A549 (cell line): ENCODE results near the gene ZFHX3. TPM values are rescaled to one million over a fixed set of nuclear protein-coding genes. Genes with fewer than 3 reads are reported as not detected.

Experiments used
- ATAC-seq, 2 experiments: fragments of 200-7000 bp in 1 of 2; fragments of >200 bp in 1 of 2; cut with Nextera tagmentation in 1 of 2; cut with Tn5 transposase in 1 of 2; 3 replicates each; pipeline versions ENCODE4 v1.8.0 to v1.9.1; 2018 to 2020; ENCODE audit warnings: mild to moderate bottlenecking in 1 of 2, moderate library complexity in 1 of 2
- CTCF ChIA-PET: fragments of 300-600 bp; sonication (Branson Sonifier 250); formaldehyde crosslinking; extraction: SDS; loops from one replicate; lab custom pipeline; 2021; ENCODE audit warnings: antibody characterized with exemption, inconsistent platforms; lab: Yijun Ruan, JAX
- POLR2A ChIA-PET: fragments of 350-600 bp; formaldehyde crosslinking; extraction: SDS; loops from one replicate; lab custom pipeline; 2021; ENCODE audit warnings: antibody characterized with exemption, inconsistent platforms; lab: Yijun Ruan, JAX
- DNase-seq, 2 experiments: peaks; one replicate each; pipeline versions ENCODE4 v3.0.0 to v3.0.0-alpha.2; 2011 to 2016; ENCODE audit warnings: low read depth in 1 of 2, low spot score in 1 of 2
- FAIRE-seq: peaks from 2 replicates; lab custom pipeline; 2011; peaks lifted over from hg19 to GRCh38; lab: Jason Lieb, UNC
- H3K27ac ChIP-seq, 2 experiments: fragments of >200 bp; sonication (Bioruptor Twin); formaldehyde crosslinking; 3 replicates each; pipeline ENCODE4 v1.5.1; 2016 to 2017
- H3K4me1 ChIP-seq: fragments of >200 bp; sonication (Bioruptor Twin); formaldehyde crosslinking; 3 replicates; pipeline ENCODE4 v1.6.1; 2016
- H3K4me2 ChIP-seq: fragments of >200 bp; sonication (Bioruptor Twin); formaldehyde crosslinking; 3 replicates; pipeline ENCODE4 v1.6.1; 2016
- H3K4me3 ChIP-seq: fragments of >200 bp; sonication (Bioruptor Twin); formaldehyde crosslinking; 3 replicates; pipeline ENCODE4 v1.5.1; 2016
- H3K9me3 ChIP-seq: fragments of >200 bp; sonication (Bioruptor Twin); formaldehyde crosslinking; 3 replicates; pipeline ENCODE4 v1.6.1; 2016
- ATOH8 ChIP-seq: fragments of 250-450 bp; sonication (Bioruptor Pico); IDR thresholded peaks from 2 replicates; pipeline ENCODE4 v1.5.0; 2020; ENCODE audit warnings: low read depth, mild to moderate bottlenecking, moderate library complexity
- BHLHE40 ChIP-seq: IDR thresholded peaks from 2 replicates; pipeline ENCODE4 v1.6.1; 2012; ENCODE audit warnings: low read depth, low read length, inconsistent platforms
- EHMT2 ChIP-seq: fragments of 200-600 bp; sonication (generic); IDR thresholded peaks from 2 replicates; pipeline ENCODE4 v1.6.1; 2016; ENCODE audit warnings: antibody characterized with exemption, low read depth, mild to moderate bottlenecking, moderate library complexity
- FOSB ChIP-seq: fragments of 250-450 bp; sonication (Bioruptor Pico); IDR thresholded peaks from 2 replicates; pipeline ENCODE4 v1.5.0; 2020; ENCODE audit warnings: mild to moderate bottlenecking, moderate library complexity
- HEYL ChIP-seq: fragments of 250-450 bp; sonication (Bioruptor Pico); IDR thresholded peaks from 2 replicates; pipeline ENCODE4 v1.8.0; 2021; ENCODE audit warnings: mild to moderate bottlenecking, moderate library complexity
- HOXA7 ChIP-seq: fragments of 250-450 bp; sonication (Bioruptor Pico); IDR thresholded peaks from 2 replicates; pipeline ENCODE4 v1.5.0; 2020; ENCODE audit warnings: mild to moderate bottlenecking, moderate library complexity
- KDM1A ChIP-seq: fragments of 200-600 bp; sonication (generic); IDR thresholded peaks from 2 replicates; pipeline ENCODE4 v1.6.1; 2016; ENCODE audit warnings: low read depth, mild to moderate bottlenecking
- MAFK ChIP-seq: fragments of 450-650 bp; IDR thresholded peaks from 2 replicates; pipeline ENCODE4 v1.6.1; 2014; ENCODE audit not compliant: partially characterized antibody
- MAX ChIP-seq: IDR thresholded peaks from 2 replicates; pipeline ENCODE4 v1.6.1; 2012
- MAZ ChIP-seq: fragments of 150-350 bp; IDR thresholded peaks from 2 replicates; pipeline ENCODE4 v1.6.1; 2014; ENCODE audit warnings: antibody characterized with exemption, low read depth, low read length, borderline replicate concordance
- NFE2L2 ChIP-seq: fragments of 150-350 bp; conservative IDR thresholded peaks from 2 replicates; pipeline ENCODE4 v1.6.1; 2014; ENCODE audit warnings: low read length
- NR3C1 ChIP-seq: fragments of >200 bp; sonication (Bioruptor Twin); formaldehyde crosslinking; IDR thresholded peaks from 3 replicates; pipeline ENCODE4 v1.6.1; 2017
- RAD21 ChIP-seq, 2 experiments: fragments of >200 bp in 1 of 2; sonication (Bioruptor Twin) in 1 of 2; formaldehyde crosslinking in 1 of 2; IDR thresholded peaks in 1 of 2; conservative IDR thresholded peaks in 1 of 2; 2 replicates in 1 of 2; 3 replicates in 1 of 2; pipeline ENCODE4 v1.6.1; 2012 to 2018; ENCODE audit warnings: inconsistent platforms in 1 of 2
- RARB ChIP-seq: fragments of 250-450 bp; sonication (Bioruptor Pico); IDR thresholded peaks from 2 replicates; pipeline ENCODE4 v1.8.0; 2021; ENCODE audit warnings: mild to moderate bottlenecking, moderate library complexity
- RCOR1 ChIP-seq: fragments of 150-350 bp; IDR thresholded peaks from 2 replicates; pipeline ENCODE4 v1.6.1; 2014; ENCODE audit warnings: antibody characterized with exemption, low read length, low read depth
- REST ChIP-seq: fragments of 200-600 bp; sonication (generic); IDR thresholded peaks from 2 replicates; pipeline ENCODE4 v1.6.1; 2016; ENCODE audit warnings: antibody characterized with exemption, mild to moderate bottlenecking, moderate library complexity
- SMC3 ChIP-seq: fragments of >200 bp; sonication (Bioruptor Twin); formaldehyde crosslinking; IDR thresholded peaks from 3 replicates; pipeline ENCODE4 v1.6.1; 2018; ENCODE audit warnings: inconsistent platforms
- SREBF2 ChIP-seq: fragments of 450-650 bp; IDR thresholded peaks from 2 replicates; pipeline ENCODE4 v1.6.1; 2014; ENCODE audit warnings: mild to moderate bottlenecking, moderate library complexity
- USF2 ChIP-seq: fragments of 450-650 bp; IDR thresholded peaks from 2 replicates; pipeline ENCODE4 v1.6.1; 2014; ENCODE audit warnings: antibody characterized with exemption
- ZSCAN20 ChIP-seq: fragments of 250-450 bp; sonication (Bioruptor Pico); IDR thresholded peaks from 2 replicates; pipeline ENCODE4 v1.8.0; 2022; ENCODE audit warnings: mild to moderate bottlenecking, moderate library complexity
- WGBS: methylation state at CpG from one replicate; pipeline ENCODE4 v1.1.6; 2017; ENCODE audit errors: missing lambda C conversion rate; 5-methylcytosine and 5-hydroxymethylcytosine counted together
- polyA plus RNA-seq, 4 experiments: library from polyadenylated mRNA; depleted of rRNA in 3 of 4; stranded (reverse); fragments of >200 nt; fragmentation: RNase III in 1 of 4; extraction: RNeasy Plus Mini Kit Qiagen cat#74134 plus additional on column Dnase treatment in 1 of 4; gene quantifications; 2 replicates in 3 of 4; 3 replicates in 1 of 4; pipeline ENCODE4 v1.2.3, GENCODE V29; 2011 to 2017
- TF ChIP-seq, protein P1 (sequence below): IDR thresholded peaks from 2 replicates; pipeline ENCODE4 v1.6.1; 2012; ENCODE audit warnings: low read depth, borderline replicate concordance
- TF ChIP-seq, protein P2 (sequence below): fragments of >200 bp; sonication (Bioruptor Twin); formaldehyde crosslinking; IDR thresholded peaks from 3 replicates; pipeline ENCODE4 v1.6.1; 2016

Gene ZFHX3
- polyA plus RNA-seq, 2 of the 4 experiments (the other 2 are of a cell fraction) = 3.9 to 6.5 TPM

GRCh38 chr16:72740347-72740746, 307.6 kb downstream of the ZFHX3 start:
- Histone ChIP-seq H3K9me3 (no peaks in the 10 kb centered on the region), H3K27ac (no peak overlapping the region), H3K4me1 (peaks cover 8% of the 10 kb centered on the region; the same call in 1 of the 3 replicates), H3K4me2 (no peak overlapping the region), H3K4me3 (no peak overlapping the region)
- no peak for TF ChIP-seq NR3C1
- TF ChIP-seq MAX = no peak
- no peak for TF ChIP-seq HEYL (CRISPR knock-in tag)
- no peak for TF ChIP-seq BHLHE40
- no peak for TF ChIP-seq MAFK
- TF ChIP-seq RARB (CRISPR knock-in tag) = no peak
- ChIA-PET POLR2A (no interaction called here), CTCF (no interaction called here)
- no peak for FAIRE-seq
- ATAC-seq = no peak
- WGBS = 58% methylated on average over 2 of the region's 2 CpGs
- DNase-seq = no peak

DNA sequence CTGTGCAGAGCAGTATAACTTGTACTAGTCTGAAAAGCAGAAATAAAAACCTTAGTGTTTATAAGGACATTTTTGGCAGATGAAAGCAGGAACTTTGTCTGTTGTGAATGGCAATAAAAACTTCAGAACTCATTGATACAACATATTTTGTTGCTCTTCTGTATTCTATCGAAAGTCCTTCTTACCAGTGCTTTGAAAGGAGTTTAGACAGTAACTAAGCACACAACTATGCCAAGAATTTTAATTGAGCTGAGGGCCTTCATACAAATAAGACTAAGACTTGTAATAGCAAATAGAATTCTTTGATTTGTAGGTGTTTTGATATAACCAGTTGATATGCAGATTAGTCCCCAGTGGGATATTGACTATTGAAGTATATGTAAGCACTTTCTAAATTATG, 308.4 kb downstream of the ZFHX3 start:
- no peak for ATAC-seq
- WGBS = 44% methylated on average over 1 of the region's 1 CpG
- TF ChIP-seq RARB (CRISPR knock-in tag) (no peak), ATOH8 (CRISPR knock-in tag) (no peak), KDM1A (no peak), REST (no peak), SREBF2 (no peak), SMC3 (no peak), USF2 (no peak), EHMT2 (no peak), RCOR1 (no peak), MAZ (no peak), HOXA7 (CRISPR knock-in tag) (no peak), NFE2L2 (no peak), FOSB (CRISPR knock-in tag) (no peak), RAD21 (conservative IDR thresholded peaks at IDR 0.05 in 1 of 2, IDR thresholded peaks at IDR 0.05 in 1 of 2) (no peak), ZSCAN20 (CRISPR knock-in tag) (no peak)
- TF ChIP-seq, protein P1, sequence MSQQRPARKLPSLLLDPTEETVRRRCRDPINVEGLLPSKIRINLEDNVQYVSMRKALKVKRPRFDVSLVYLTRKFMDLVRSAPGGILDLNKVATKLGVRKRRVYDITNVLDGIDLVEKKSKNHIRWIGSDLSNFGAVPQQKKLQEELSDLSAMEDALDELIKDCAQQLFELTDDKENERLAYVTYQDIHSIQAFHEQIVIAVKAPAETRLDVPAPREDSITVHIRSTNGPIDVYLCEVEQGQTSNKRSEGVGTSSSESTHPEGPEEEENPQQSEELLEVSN = no peak
- TF ChIP-seq, protein P2, sequence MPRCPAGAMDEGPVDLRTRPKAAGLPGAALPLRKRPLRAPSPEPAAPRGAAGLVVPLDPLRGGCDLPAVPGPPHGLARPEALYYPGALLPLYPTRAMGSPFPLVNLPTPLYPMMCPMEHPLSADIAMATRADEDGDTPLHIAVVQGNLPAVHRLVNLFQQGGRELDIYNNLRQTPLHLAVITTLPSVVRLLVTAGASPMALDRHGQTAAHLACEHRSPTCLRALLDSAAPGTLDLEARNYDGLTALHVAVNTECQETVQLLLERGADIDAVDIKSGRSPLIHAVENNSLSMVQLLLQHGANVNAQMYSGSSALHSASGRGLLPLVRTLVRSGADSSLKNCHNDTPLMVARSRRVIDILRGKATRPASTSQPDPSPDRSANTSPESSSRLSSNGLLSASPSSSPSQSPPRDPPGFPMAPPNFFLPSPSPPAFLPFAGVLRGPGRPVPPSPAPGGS = no peak
- Histone ChIP-seq H3K27ac (no peak overlapping the region), H3K4me3 (no peak overlapping the region), H3K4me1 (peaks cover 8% of the 10 kb centered on the region; the same call in 1 of the 3 replicates), H3K9me3 (0 out of 3 replicates have a peak, but pooled peaks cover 2% of the 10 kb centered on the region), H3K4me2 (no peak overlapping the region)
- ChIA-PET CTCF (no interaction called here), POLR2A (no interaction called here)
- DNase-seq = no peak
- no peak for FAIRE-seq
